Measurements from ENCODE around the gene KRT84. TPM values are rescaled to one million over a fixed set of nuclear protein-coding genes. Genes with fewer than 3 reads are reported as not detected.

KRT84 gene
- total and polyA plus RNA-seq, 10 of the 15 experiments (the other 5 are each of a cell fraction or from before 2014, with no cell fraction given), result not detected

DNA sequence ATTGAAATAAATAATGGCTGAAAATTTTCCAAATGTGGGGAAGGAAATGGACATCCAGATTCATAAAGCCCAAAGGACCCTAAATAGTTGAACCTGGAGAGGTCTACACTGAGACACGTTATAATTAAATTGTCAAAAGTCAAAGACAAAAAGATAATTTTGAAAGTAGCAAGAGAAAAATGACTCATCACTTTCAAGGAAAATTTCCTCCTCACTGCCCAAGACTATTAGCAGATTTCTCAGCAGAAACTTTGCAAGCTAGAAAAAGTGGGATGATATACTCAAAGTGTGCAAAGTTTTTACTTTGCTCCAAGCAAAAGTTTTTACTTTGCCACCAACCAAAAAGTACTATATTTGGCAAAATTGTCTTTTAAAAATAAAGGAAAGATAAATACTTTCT is 48.4 kb downstream of the KRT84 start:
- FAIRE-seq, result no peak
- 0% methylated on average over 1 of the region's 1 CpG for WGBS (ENCODE audit: insufficient coverage, insufficient replicate concordance, low lambda C conversion rate, missing lambda C conversion rate)

GRCh38 chr12:52336641-52337040 is 48.8 kb downstream of the KRT84 start:
- FAIRE-seq (no peak), DNase-seq (ENCODE audit: low read depth, low spot score) (no peak), ATAC-seq (no peak)
- H3K9ac ChIP-seq (ENCODE audit: control insufficient read depth, insufficient read depth, low read length), result no peak overlapping the region
- RAD21 ChIA-PET (ENCODE audit: unreplicated experiment), result no interaction called here
- no peaks in the 10 kb centered on the region for H3K36me3 ChIP-seq (ENCODE audit: control insufficient read depth in 2 of 2, insufficient read depth in 2 of 2, low read length in 1 of 2)
- intact Hi-C loops (cut with micrococcal nuclease; ENCODE audit: unreplicated experiment) (no loop called here), in situ Hi-C loops (cut with MboI) (no loop called here)
- no TSS peak for BruUV-seq (replicated peaks)
- no peaks in the 10 kb centered on the region for H4K20me1 ChIP-seq (ENCODE audit: control insufficient read depth, insufficient read depth)
- H3K4me1 ChIP-seq (ENCODE audit: control insufficient read depth, insufficient read depth, low read length), result no peaks in the 10 kb centered on the region
- SMC1A ChIA-PET (ENCODE audit: uncharacterized antibody, unreplicated experiment), result interaction anchor here (0.9 kb wide), 1 partner anchor 168 kb away, joined by 3 read pairs; no protein-coding TSS in a partner anchor
- H3K27ac ChIP-seq (ENCODE audit: control insufficient read depth, insufficient read depth), result no peak overlapping the region
- CTCF ChIA-PET, result interaction anchor here (1.0 to 2.2 kb wide), 3 partner anchors 9 to 15 kb away, joined by 3 to 7 read pairs (median 3); no protein-coding TSS in a partner anchor
- H3K4me3 ChIP-seq, result no peak overlapping the region
- H3K9me3 ChIP-seq (replicated peaks; ENCODE audit: control insufficient read depth, insufficient read depth, low read length), result no peaks in the 10 kb centered on the region; the same call in 2 of the 3 replicates
- WGBS (ENCODE audit: insufficient coverage, insufficient replicate concordance, low lambda C conversion rate, missing lambda C conversion rate), result 0% methylated on average over 2 of the region's 2 CpGs
- POLR2A ChIA-PET, result interaction anchor here (1.2 kb wide), 1 partner anchor 11 kb away, joined by 3 read pairs; no protein-coding TSS in a partner anchor
- H2AFZ ChIP-seq (ENCODE audit: control insufficient read depth, low read depth, low read length), result no peak overlapping the region
- TF ChIP-seq MYC (IDR thresholded peaks at IDR 0.05; ENCODE audit: insufficient read depth, insufficient read length, insufficient replicate concordance, low read length, severe bottlenecking), result no peak
- peaks cover 0 to 2% of the 10 kb centered on the region in 2 experiments; a peak in 2 of 4 replicates for H3K27me3 ChIP-seq (replicated peaks in 1 of 2; ENCODE audit: control insufficient read depth in 2 of 2, insufficient read depth in 2 of 2, low read length in 1 of 2)
- H3K79me2 ChIP-seq (ENCODE audit: control insufficient read depth, insufficient read depth, low read length), result no peaks in the 10 kb centered on the region
- H3K4me2 ChIP-seq (ENCODE audit: control insufficient read depth, insufficient read depth), result no peak overlapping the region

More for the DNA sequence above, 48.4 kb downstream of the KRT84 start:
- no TSS peak for BruUV-seq (replicated peaks)
- Histone ChIP-seq H3K27me3 (replicated peaks in 1 of 2; ENCODE audit: control insufficient read depth in 2 of 2, insufficient read depth in 2 of 2, low read length in 1 of 2) (peaks cover 0 to 2% of the 10 kb centered on the region in 2 experiments; a peak in 2 of 4 replicates), H3K27ac (ENCODE audit: control insufficient read depth, insufficient read depth) (no peak overlapping the region), H3K9me3 (replicated peaks; ENCODE audit: control insufficient read depth, insufficient read depth, low read length) (no peaks in the 10 kb centered on the region; the same call in 2 of the 3 replicates), H2AFZ (ENCODE audit: control insufficient read depth, low read depth, low read length) (no peak overlapping the region), H3K9ac (ENCODE audit: control insufficient read depth, insufficient read depth, low read length) (no peak overlapping the region), H3K4me3 (no peak overlapping the region), H3K4me2 (ENCODE audit: control insufficient read depth, insufficient read depth) (no peak overlapping the region), H3K36me3 (ENCODE audit: control insufficient read depth in 2 of 2, insufficient read depth in 2 of 2, low read length in 1 of 2) (no peaks in the 10 kb centered on the region), H3K4me1 (ENCODE audit: control insufficient read depth, insufficient read depth, low read length) (no peaks in the 10 kb centered on the region), H4K20me1 (ENCODE audit: control insufficient read depth, insufficient read depth) (no peaks in the 10 kb centered on the region), H3K79me2 (ENCODE audit: control insufficient read depth, insufficient read depth, low read length) (no peaks in the 10 kb centered on the region)
- in situ Hi-C loops (cut with MboI), result no loop called here
- ChIA-PET POLR2A (interaction anchor here (1.2 kb wide), 1 partner anchor 10 kb away, joined by 3 read pairs; no protein-coding TSS in a partner anchor), CTCF (interaction anchor here (1.0 to 2.2 kb wide), 3 partner anchors 9 to 14 kb away, joined by 3 to 7 read pairs (median 3); no protein-coding TSS in a partner anchor), RAD21 (ENCODE audit: unreplicated experiment) (no interaction called here), SMC1A (ENCODE audit: uncharacterized antibody, unreplicated experiment) (interaction anchor here (0.9 kb wide), 1 partner anchor 168 kb away, joined by 3 read pairs; no protein-coding TSS in a partner anchor)
- ATAC-seq (no peak), DNase-seq (ENCODE audit: low read depth, low spot score) (no peak)
- intact Hi-C loops (cut with micrococcal nuclease; ENCODE audit: unreplicated experiment), result no loop called here
- TF ChIP-seq LARP7 (IDR thresholded peaks at IDR 0.05), result no peak

Measured in GM12878 (cell line).